Lung microvascular endothelial cell (primary cell): ENCODE data around the gene PGAM5. TPM values are rescaled to one million over a fixed set of nuclear protein-coding genes. Genes with fewer than 3 reads are reported as not detected.

Experiments used
- DNase-seq, 2 donors: peaks; one replicate each; pipeline versions ENCODE4 v3.0.0 to v3.0.0-alpha.2; 2010; ENCODE audit warnings: low read depth in 2 of 2
- total RNA-seq: library from RNA; depleted of rRNA; stranded (reverse); fragments of >200 nt; gene quantifications from 2 replicates; pipeline ENCODE4 v1.2.1, GENCODE V29; 2014

Gene PGAM5
- total RNA-seq, 1 donor from 2014 or later = 33.9 TPM

DNA sequence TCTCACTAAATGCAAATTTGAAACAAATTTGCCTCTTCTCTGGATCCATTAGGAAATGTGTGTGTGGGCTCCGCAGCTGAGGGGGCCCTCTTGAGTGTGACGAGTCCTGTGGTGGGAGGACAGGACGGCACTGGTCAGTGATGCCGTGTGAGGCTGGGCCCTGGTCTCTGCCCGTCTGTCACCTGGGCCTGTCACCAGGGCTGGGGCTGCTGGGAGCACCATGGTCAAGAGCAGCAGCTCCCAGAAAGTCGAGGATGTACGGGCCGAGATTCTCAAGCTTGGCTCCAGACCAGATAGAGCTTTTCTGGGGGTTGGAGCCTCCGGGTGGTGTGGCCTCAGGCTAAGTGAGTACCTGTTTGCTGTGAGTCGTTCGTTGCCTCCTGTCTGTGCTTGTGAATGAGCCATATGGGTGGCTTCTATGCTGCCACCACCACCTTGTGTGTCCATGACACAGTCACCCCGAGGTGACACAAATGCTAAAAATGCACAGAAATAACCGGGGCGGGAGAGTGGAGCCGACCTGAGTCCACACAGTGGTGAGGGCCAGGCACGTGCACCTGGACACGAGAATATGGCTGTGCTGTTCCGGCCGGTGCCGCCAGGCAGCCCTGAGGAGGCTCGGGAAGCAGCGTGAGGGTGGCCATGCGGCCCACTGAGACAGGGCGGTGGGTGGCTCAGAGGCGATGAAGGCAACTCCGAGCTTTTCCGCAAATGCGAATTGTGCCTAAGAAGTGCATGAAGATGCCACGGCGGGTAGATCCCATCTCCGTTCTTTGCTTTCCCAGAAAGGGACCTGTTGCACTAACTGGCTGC, 8.7 kb downstream of the PGAM5 start:
- DNase-seq = no peak

DNA sequence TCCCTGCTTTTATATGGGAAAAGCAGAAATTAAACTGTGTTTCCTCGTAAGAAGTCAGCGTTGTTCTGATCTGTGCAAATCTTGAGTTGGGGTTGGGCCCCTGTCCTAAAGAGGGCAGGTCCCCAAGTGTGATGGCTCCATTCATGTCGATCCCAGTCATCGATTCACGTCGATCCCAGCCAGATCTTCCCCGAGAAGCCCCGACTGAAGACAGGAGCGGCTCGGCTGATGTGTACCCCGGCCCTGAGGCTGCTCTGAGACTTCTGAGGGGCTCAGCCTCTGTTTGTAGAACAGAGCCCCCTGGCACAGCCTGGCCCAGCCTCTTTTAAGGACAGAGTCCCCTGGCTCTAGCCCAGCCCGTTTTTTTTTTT, 9.3 kb downstream of the PGAM5 start:
- no peak for DNase-seq

DNA sequence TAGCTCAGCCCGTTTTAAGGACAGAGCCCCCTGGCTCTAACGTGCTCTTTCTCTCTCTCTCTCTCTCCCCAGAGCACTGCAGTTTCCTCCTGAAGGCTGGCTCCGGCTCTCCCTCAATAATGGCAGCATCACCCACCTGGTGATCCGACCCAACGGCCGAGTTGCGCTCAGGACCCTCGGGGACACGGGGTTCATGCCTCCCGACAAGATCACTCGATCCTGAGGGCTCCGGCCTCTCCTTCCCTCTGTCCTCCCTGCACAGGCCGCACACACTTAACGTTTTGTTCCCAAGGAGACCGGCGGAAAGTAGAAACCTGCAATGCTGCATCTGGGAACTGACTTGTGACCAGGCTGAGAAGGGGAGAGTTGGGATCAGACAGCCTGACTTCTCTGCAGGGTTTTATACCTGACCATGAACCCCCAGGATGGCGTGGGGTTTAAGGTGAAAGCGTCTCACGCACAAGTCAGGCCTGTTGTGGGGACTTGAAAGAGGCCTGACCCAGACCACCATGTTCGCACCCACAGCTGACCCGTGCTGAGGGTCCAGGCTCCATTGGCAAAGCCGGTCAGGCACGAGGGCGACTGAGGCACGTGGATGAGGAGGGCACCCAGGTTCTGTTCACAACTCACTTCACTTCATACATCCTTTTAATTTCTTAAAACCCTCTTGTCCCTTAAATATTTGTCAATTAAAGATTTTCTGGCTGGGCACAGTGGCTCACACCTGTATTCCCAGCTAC, 10.1 kb downstream of the PGAM5 start:
- DNase-seq = no peak

DNA sequence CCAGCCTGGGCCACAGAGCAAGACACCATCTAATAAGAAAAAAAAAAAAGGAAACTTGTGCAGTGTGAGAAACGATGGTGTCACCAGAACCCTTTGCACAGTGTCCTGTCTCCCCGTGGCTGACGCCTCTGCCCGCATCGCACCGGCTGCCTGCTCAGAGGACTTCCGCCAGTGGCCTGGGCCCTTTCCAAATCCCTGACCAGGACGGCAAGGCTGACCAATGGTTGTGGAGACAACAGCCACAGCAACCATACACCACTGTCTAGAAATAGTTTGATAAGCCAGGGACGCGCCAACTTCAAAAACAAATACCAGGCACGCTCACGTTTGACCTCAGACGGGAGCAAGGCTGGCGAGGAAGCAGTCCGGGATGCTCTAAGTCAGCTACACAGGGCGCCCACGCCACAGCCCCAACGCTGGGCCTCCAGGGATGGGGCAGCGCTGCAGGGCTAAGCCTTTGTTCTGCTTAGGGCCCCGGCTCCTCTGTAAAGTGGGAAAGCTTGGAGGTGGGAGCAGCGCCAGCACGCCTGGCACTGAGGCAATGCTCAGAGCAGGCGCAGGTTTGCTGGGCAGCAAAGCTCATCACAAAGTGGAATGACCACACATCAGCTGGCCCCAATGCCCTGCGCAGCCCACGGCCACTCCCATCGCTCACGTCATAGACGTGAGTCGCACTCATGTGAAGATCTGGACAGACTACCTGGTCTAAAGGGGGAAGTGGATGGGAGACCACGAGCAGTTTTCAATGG, 12.5 kb downstream of the PGAM5 start:
- no peak for DNase-seq

DNA sequence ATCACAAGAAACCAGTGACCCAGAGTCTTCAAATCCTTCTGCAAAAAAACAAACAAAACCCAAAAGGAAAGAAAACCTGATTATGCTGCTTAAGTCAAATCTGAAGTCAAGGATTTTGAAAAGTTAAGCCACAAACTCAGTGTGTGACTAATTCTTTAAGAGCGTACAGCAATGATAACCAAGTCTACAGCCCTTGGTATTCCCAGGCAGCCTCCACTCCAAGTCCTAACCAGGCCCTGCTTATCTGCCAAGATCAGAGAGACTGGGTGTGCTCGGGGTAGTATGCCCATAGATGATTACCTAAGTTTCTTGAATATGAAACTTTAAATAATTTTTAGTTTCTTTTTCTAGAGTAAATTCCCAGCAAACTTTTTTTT, 13.1 kb downstream of the PGAM5 start:
- no peak for DNase-seq

DNA sequence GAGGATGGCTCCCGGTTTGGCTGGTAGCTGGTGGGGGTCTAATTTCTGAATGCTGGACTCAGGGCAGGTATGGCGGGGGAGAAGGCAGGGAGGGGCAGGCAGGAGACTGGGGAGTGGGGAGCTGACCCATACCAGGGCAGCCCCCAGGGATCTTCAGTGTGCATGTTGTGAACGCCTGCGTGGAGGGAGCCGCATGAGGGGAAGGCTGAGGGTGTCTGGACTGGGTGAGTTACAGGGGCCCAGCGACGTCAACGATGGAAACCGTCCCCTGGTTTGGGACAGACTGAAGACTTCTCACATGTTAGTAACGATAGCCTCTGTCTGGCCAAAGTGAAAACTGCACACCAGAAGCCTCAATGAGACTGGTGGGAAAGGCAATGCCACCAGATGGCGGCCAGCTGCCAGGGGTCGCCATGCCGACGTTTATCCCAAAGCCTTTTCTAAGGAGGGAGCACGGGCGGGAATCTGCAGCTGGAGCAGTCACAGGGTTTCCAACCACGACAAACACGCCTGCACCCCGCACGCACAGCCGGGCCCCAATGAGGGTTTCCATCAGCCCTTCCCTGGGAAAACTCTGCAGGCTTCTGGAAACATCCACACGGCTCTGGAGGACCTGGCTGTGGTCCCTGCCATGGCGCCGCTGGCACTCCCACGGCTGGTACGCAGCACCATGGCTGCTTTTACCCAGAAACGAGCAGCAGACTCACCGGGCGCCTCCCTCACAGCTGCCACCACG, 14.0 kb downstream of the PGAM5 start:
- no peak for DNase-seq

DNA sequence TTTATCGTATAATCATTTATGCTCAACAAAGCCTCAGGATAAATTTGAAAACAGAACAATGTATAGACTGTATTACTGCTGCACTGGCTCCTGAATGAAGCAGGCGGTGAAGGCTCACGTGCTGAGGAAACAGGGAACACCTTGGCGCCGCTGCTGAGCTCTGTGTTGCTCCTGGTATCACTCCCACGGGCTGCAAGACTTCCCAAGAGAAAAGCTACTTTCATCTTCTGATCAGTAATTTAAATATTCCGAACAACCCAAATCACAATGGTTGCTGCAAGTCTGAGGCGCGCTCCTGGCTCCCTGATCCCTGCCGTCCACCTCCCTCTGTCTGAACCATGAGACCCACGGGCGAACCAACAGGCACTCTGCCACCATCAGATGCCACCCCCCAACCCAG, 15.7 kb downstream of the PGAM5 start:
- DNase-seq = no peak

DNA sequence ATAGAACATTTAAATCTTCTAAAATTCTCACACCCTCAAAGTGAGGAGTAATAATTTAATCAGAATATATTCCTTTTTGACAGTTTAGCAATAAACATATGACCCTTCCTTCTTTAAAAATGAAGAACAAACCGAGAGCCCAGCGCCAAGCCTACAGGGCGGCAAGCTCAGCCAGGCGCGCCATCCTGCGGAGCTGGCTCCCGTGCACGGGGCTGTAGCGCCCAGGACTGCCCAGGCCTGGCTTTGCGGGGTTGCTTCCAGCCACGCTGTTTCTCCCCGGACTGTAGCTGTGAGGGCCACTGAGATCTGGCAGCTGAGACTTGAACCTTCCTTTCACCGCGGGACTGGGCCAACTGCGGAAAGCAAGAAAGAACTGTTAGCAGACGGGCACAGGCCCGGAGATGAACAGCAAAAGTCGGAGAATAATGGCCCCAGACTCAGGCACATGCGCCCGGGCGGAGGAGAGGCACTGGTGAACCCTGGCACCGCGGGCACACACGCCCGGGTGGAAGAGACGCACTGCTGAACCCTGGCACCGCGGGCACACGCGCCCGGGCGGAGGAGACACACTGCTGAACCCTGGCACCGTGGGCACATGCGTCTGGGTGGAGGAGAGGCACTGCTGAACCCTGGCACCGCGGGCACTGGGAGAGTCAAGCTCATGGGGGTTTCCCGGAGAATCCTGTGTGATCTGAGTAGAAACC, 16.6 kb downstream of the PGAM5 start:
- no peak for DNase-seq

DNA sequence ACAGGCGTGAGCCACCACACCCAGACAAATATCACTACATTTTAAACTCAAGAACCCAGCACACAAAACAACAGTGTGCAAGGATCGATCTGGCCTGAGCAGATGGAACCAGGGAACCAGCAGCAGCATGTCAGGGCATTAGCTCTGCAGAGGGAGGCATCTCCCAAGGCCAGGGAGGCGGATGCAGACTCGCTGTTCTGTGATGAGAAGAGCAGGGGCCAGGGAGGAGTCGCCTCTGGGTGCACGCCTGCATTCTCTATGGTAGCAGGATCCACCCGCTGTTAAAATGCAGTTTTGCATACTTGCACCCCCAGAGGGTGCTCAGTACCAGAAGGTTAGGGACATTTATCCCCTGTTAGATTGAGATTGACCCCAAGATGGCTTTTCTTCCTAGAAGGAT, 17.9 kb downstream of the PGAM5 start:
- no peak for DNase-seq

DNA sequence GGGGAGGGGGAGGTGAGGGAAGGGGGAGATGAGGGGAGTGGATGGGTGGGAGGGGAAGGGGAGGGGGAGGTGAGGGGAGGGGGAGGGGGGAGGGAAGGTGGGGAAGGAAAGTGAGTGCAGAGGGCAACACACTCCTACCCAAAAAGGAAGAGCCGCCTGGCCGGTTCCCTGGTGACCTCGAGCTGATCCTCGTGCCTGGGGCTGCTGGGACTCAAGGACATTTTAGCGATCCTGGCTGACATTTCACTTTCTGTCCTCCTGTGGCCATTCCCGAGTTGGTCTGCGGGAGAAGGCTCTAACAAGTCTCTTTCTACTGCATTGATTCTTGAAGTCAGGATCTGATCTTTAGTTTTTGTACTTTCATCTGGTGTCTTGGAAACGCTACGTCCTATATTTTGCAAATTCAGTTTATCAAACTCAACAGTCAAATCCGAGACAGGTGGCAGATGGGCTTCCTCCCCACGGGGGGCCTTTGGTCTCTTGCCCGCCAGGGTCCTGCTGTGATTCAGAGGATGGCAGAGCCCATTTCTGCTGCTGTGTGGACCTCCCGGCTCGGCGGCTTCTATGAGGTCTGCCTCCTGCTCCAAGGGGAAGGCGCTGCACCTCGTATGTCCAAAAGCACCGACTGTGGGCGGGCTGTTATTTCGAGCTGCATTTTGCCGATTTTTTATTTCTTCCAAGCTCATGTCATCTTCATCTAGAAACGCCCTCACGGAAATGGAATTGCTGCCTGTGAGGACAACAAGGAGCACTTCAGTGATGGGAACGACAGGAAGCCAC, 19.1 kb downstream of the PGAM5 start:
- no peak for DNase-seq

DNA sequence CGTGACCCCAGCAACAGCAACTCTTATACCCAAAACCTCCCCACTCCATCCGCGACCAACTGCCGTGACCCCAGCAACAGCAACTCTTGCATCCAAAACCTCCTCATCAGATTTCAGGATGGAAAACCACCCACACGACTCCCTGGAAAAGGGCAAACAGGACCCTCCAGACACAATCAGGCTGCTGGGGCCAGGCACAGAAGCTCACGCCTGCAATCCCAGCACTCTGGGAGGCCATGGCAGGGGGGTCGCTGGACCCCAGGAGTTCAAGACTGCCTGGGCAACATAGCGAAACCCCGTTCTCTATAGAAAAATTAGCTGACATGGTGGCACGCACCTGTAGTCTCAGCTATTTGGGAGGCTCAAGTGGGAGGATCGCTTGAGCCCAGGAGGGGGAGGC, 19.7 kb downstream of the PGAM5 start:
- no peak for DNase-seq

DNA sequence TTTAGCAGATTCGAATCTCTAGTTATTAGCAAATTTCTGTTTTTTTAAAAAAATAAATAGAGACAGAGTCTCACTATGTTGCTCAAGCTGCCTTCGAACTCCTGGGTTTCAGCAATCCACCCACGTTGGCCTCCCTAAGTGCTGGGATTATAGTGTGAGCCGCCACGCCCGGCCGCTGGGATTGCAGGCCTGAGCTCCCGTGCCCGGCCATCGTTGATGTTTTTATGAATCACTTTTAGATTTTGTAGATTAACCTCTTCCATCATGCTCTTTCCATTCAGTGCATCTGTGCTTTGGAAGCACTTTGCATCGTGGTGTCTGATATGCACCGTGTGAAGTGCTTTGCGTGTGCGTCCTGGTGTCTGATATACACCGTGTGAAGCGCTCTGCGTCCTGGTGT, 20.9 kb downstream of the PGAM5 start:
- DNase-seq = no peak

DNA sequence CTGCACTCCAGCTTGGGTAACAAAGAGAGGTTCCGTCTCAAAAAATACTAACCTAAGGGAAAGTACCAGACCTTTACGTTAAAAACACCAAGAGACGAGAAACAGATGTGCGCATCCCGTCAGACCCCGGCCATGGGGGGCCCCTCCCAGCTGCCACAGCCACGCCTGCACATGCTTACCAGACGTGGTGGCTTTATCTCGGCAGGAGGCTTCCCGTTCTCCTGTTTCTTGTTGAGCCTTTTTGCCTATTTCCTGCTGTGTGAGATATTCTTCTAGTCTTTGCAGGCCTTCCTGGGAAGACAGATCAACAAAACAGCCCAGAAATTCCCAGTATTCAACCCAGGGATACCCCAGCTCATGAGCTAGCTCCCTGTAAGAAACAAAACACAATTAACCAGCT, 23.6 kb downstream of the PGAM5 start:
- no peak for DNase-seq

DNA sequence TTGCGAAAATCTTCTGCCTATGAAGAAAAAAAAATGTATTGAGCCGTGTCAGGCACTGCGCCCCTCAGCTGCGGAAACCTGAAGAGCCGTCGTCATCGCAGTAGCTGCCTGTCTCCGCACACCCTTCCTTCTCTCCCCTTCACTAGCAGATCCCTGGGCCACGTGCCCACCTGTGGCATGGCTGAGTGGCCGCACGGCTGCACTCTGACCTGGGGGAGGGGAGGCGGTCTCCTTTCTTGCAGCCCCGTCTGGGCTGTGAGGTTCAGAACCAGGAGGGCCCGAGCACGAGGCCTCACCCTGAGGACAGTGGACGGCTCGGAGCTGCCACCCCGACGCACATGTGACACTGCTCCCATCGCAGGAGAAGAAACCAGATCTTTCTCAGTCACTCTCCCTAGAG, 24.9 kb downstream of the PGAM5 start:
- DNase-seq = no peak

DNA sequence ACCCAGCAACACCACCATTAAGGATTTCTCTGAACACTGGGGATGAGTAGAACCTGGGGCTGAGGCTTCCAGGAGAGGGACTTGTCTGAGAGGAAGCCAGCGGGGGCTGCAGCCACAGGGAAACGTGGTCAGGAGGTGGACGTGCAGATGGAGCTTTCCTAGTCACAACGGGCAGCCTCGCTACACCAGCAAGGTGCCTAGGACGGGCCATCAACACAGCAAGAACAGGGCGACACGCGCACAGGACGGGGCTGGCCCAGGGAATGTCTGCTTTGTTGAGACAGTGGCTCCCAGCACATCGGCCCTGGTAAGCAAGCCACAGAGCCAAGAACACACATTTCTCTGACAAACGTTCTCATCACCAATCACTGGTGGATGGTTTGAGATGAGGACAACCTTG, 25.7 kb downstream of the PGAM5 start:
- no peak for DNase-seq

DNA sequence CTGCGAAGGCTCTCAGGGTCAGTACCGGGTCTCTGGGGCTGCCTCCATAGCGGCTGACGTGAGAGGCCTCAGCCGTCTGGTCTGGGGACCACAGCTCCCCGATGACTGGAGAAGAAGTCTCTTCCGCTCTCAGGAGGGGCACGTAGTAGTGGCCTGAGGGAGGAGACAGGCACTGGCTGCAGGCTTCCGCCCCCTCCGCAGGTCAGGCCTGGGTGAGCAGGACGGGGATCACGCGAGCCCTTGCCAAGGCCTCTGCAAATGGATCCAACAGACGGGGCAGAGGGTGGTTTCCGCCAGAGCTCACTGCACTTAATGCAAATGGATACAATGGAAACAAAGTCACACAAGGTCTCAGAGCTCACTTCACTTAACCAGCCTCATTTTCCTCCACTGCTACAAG, 26.3 kb downstream of the PGAM5 start:
- no peak for DNase-seq

DNA sequence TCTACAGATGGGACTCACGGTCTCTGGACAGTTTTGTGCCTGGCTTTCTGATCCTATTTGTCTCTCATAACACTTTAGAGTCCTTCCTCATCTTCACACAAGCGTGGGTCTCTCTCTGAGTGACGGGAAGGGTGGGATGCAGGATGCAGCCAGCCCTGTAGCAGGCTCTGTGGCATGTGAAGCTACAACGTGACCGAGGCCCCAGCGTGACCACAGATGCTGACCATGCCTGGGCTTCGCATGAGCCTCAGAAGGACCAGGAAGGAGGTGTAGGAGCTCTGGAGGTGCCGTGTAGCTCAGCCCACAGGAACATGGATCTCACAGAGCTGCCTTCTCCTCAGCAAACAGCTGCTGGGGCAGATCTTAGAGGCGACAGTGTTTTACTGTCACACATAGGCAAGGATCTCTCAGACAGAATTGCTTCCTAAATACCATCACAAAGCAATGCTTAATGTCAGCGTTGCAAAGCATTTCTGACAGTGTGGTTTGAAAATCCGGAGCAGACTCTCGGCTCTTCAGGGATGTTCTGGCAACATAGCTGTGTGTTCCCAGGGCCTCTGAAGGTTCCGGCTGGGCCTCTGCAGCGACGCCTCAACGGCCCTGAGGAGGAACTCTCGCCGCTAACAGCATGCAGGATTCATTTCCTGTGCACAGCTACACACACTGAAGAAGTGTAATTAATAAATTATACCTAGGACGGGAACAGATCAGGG, 29.1 kb downstream of the PGAM5 start:
- no peak for DNase-seq

DNA sequence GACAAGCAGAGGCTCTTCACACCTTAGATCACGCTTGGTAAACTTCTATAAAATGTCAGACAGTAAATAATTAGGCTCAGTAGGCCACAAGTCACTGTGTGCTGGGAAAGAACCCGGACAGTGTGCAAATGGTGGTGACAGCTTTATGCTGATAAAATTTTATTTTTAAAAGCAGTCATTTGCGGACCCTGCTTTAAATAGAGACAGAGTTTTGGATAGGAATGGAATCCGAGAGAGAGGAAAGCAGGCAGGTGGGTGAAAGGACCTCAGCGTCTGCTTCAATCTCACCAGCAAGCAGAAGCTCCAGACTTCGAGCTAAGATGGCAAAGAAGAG, 29.6 kb downstream of the PGAM5 start:
- no peak for DNase-seq

DNA sequence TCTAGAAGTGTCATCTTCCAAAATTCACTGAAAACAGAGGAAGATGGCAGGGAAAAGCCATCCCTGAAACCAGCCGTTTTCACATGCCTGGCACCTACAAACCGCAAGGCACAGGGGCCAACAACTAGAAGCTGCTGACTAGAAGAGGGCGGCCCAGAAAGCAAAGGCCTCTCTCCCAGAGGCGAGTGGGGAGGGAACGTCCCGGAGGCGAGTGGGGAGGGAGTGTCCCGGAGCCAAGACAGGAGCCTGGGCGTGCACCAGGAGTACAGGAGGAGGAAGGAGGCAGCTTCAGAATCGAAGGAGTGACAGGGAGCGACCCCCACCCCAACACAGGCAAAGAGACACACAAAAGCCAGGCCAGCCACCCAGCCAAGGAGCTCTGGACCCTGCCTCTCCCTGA, 30.0 kb downstream of the PGAM5 start:
- DNase-seq = no peak

DNA sequence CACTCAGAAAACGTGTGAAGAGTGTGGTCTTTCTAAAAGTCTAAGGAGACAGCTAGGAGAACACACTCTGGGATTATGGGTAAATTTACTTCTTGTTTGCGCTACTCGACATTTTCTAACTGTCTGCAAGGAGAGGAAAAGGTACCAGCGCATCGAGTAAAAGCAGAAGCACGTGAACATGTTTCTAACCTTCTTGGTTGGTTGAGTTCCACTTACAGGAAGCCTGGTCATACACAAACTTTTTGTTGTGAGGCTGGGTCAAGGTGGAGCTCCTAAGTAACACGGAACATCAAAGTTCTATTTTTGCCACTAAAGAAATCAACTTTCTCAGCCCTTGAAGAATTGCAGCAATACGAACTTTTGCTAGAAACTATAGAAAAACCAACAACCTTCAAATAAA, 31.0 kb downstream of the PGAM5 start:
- no peak for DNase-seq
